NCI-H748 (cell line): ENCODE results near the gene LSM2.
A peak's percentile ranks its signal among the peaks of the same experiment; 100 is the strongest.
"Not testable (repeated sequence)": the region's sequence is repeated elsewhere in the genome, so short reads cannot be mapped to it uniquely, and the experiment has no call there.

ENCODE experiments used
- DNase-seq: peaks from one replicate; lab custom pipeline; 2025; ENCODE audit not compliant: unreplicated experiment; lab: John Stamatoyannopoulos, UW

Gene LSM2

GRCh38 chr6:31799781-31800180 lies 7.0 kb downstream of the LSM2 start:
- DNase-seq = no peak

DNA sequence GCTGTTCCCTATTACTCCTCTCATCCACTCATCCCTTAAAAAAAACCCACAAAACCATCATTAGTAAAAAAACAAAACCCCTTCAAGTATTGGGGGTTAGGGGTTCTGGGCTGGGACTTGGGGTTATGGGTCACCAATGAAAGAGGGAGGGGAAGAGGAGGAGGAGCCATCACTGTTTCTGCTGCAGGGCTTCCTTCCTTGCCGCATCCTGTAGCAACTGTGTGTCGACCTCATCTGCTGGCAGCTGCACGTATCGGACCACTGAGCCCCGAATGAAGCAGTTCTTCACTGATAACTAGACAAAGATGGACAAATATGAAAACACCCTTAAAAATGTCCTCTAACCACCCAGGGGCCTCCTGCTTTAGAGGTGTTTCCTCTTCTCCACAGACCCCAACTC lies 9.2 kb downstream of the LSM2 start:
- no peak for DNase-seq

DNA sequence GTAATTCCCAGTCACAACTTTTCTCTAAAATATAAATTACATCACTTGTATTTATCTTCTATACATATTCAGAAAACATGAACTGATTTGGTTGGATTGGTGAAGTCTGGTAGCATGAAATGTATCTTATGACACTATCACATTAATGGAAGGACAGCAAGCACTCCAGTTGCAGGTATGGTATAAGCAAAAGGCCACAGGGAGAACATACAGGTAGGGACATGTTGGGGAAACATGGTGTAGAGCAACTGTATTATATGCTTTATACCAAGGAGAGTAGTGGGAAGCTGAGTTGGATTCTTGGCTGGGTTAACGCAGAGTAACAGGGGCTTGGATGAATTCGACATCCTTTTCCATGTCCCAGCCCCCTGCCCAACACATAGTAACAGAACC lies 9.8 kb downstream of the LSM2 start:
- DNase-seq = no peak

DNA sequence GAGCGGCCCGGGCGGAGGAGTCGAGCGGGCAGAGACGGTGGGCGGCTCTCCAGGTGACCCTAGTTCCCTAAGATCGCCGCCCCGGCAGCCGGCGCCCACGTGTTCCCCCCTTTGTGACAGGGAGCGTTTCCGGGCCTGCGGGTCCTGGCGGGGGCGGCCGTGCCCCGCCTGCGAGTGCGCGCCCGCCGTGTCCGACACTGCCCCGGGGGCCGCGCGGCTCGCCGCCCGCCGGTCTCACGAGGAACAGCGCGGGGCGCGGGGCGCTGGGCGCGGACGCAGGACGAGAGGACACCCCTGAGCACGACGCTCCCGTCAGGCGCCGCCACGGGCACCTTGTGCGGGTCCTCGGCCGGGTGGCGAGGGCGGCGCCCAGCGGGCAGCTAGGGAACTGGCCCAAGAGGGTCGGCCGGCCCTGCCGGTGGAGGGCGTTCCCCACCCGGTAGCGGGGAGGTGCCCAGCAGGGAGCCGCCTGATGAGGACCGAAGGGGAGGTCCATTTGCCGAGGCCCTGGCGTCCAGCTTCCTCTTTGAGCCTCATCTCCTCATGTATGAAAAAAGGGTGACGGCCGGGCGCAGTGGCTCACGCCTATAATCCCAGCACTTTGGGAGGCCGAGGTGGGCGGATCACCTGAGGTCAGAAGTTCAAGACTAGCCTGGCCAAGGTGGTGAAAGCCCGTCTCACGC lies 11.0 kb downstream of the LSM2 start, which contains the start of gene VARS1:
TSS of gene VARS1 (minus strand) at position 137 of the 683 bp plus-strand sequence. CDS start 535 bp downstream, outside the sequence.
- peak; percentile 96 for DNase-seq

DNA sequence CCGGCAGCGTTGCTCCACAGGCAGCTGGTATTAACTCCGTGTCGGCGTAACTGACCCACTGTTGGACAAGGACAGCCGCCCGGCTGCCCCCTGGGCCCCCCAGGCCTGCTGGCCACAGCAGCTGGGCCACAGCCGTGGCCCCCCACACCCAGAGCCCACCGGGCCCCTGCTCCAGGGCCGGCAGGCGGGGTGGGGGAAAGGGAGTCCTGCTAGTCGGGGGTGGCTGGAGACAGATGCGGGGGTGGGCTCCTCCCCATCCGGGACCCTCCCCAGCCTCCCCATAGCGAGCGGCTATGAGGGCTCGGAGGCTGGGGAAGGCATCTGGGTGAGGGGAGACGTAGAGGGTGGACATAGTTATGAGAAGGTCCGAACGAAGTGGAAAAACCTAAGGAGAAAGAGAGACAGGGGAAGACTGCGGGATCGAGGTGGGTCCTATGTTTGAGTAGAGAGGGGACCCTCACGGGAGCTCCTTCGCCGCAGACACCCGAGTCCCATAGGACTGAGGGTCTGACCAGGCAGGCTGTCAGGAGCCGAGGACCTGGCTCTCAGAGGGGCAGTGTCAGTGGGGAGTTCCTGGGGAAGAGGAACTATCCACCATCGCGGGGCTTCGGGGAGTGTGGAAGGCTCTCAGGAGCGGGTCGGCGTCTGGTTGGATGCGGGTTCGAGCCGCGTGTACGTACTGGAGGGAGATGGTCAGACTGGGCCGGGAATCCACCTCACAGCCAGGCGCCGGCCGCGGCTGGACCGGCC lies 11.7 kb downstream of the LSM2 start:
- peak; percentile 54 for DNase-seq

DNA sequence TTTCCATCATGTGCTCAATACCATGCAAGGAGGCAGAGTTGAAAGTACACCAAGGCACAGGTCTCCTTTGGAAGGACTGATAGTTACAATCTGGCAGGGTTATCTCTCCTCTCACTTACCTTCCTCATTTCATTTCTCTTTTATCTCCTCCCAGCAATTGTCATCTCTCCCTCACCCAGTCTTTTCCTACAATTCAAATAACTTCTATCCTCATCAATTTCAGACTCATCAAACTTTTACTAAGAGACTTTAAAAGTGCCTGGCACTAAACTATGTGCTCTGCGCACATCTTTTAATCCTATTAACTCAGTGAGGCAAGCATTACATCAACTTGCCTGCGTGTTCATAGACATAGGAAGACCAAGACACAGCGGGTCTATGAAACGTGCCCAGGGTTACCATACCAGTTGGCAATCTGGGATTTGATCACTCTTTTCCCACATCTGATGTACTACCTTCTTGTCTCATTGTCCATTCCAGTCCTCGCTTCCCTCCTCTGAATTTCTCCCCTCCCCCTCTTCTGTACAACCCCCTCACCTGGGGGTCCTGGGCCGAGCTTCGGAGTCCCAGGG lies 12.4 kb downstream of the LSM2 start:
- DNase-seq = peak; percentile 39

DNA sequence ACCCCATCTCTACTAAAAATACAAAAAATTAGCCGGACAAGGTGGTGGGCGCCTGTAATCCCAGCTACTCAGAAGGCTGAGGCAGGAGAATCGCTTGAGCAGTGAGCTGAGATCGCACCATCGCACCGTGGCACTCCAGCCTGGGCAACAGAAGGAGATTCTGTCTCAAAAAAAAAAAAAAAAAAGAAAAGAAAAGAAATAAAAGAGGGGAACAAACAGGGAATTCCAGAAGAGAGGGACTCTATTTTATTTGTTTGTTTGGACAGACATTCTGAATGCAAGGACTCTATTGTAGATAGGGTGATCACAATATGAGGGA lies 12.9 kb downstream of the LSM2 start:
- not testable (repeated sequence) for DNase-seq

DNA sequence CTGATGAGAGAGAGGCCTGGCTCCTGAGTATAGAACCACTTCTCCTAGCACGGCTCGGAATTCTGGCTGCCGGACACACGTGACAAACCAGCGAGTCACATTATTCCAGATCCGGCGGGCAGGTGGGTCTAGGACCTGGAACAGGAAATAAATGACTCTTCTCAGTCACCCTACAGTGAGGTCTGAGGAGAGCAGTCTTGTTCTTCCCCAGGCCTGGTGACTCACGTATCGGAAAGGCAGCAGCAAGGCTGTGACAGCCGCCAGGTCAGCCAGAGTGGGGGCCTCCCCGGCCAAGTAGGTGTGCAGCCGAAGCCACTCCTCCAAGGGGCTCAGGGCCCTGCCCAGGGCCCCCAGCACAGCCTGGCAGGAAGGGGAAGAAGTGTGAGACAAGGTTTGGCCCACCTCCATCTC lies 14.0 kb downstream of the LSM2 start:
- no peak for DNase-seq

- DNase-seq = no peak
Measured at GRCh38 chr6:31792090-31792374, 14.7 kb downstream of the LSM2 start.

GRCh38 chr6:31791324-31792089 lies 15.3 kb downstream of the LSM2 start:
- peak; percentile 60 for DNase-seq

DNA sequence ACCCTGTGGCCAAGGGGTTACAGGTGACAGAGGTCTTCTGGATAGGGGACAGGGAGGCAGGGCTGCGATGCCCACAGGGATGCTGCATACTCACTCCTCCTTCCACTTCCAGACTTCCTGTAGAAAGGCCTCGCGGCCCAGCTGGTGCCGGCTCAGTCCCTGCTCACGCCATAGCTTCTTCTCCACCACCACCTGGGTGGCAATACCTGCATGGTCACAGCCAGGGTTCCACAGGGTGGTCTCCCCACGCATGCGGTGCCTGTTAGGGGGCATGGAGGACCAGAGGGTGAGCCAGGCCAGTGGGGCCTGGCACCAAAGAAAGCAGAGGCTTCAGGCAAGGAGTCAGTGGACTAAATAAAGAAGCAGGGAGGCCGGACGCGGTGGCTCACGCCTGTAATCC lies 21.3 kb downstream of the LSM2 start:
- DNase-seq = no peak

DNA sequence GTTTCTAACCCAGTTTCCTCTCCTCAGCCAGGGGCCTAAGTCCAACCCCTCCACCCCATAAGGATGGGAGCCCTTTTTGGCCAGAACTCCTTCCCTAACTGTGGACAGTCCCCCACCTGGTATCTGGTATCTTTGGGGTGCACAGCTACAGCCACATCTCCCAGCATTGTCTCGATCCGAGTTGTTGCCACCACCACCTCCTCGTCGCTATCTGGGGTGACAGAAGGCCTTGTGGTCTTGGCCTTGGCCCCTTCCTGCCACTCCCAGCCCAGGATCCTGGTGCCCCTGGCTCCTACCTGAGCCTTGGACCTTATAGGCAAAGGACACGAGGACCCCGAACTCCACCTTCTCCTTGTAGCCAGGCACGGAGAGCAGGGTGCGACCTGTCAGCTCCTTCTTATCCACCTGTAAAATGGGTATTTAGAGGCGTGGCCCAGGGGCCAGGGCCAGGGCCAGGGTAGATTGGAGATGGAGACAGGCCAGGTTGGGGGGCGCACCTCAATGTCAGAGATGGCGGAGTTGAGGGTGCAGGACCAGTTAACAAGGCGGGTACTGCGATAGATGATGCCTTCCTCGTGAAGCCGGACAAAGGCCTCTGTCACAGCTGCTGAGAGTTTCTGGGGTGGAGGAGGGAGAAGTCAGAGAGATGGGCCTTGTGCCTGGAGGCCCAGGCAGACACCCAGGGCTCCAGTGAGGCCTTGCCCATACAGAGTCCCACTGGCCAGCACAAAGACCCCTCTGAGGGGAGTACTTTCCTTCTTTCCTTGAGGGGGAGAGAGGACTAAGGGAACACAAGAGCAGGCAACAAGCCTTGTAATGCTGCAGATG lies 22.5 kb downstream of the LSM2 start:
- DNase-seq = no peak

GRCh38 chr6:31782126-31782855 lies 24.5 kb downstream of the LSM2 start:
- DNase-seq = no peak

- DNase-seq = no peak
Measured at GRCh38 chr6:31781244-31782125, 25.3 kb downstream of the LSM2 start.

DNA sequence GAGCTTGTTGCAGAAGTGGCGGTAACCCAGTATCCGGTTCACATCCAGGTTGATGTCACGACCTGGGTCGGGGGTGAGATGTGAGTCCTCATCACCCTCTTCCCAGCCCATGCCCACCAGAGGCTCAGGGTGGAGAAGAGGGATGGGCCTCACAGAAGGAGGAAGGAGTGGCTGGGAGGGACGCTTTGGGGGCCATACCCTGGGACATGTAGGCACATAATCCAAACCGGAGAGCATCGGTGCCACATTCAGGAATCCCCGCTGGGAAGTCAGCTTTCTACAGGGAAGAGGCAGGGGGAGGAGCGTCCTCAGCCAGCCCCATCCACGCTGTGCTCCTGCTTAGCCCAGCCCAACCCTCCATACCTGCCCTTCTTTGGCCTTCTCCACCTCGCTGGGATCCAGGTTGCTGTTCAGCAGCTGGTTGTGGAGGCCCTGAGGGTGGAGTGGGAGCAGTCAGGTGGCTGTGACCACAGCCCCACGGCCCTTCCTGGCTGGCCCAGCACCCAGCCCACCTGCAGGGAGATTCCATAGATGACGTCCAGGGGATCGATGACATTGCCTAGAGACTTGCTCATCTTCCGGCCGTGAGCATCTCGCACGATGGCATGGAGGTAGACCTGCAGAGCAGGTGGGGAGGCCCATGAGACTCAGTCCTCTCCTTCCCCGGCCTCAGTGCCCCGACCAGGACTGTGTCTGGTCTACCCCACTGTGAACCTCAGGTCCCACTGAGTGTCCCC lies 26.1 kb downstream of the LSM2 start:
- DNase-seq = no peak

DNA sequence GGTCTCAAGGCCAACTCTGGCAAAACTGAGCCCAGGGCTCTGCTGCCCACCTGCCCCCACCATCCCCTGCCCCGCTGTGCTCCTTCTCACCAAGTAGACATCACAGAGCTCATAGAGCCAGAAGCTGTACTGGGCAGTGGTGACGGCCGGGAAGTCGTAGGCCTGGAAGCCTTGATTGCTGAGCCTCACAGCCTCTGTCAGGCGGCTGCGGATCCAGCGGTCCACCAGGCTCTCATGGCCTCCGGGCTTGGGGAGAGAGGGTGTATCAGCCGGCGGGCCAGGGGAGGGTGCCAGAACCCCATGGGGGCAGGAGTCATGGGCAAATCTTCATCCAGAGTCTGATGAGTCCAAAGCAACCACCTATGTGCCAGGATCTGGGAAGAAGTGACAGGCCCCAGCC lies 26.9 kb downstream of the LSM2 start:
- no peak for DNase-seq

- DNase-seq = no peak
Measured at GRCh38 chr6:31778999-31779885, 27.5 kb downstream of the LSM2 start.

GRCh38 chr6:31778193-31778592 lies 28.6 kb downstream of the LSM2 start:
- DNase-seq = no peak
